WTC11 (cell line): Measurements from ENCODE around the gene CTNNA3. TPM values are rescaled to one million over a fixed set of nuclear protein-coding genes. Genes with fewer than 3 reads are reported as not detected.

ENCODE experiments used
- ATAC-seq: fragments of 200-7000 bp; cut with Tn5 transposase; 2 replicates; pipeline ENCODE4 v1.10.0; 2021; ENCODE audit warnings: mild to moderate bottlenecking, moderate library complexity
- CTCF ChIA-PET: fragments of 300-600 bp; sonication (Branson Sonifier 250); formaldehyde crosslinking; loops from one replicate; lab custom pipeline; 2021; ENCODE audit warnings: antibody characterized with exemption; lab: Charles Lee
- POLR2A ChIA-PET: fragments of 350-600 bp; sonication (Branson Sonifier 250); formaldehyde crosslinking; loops from one replicate; lab custom pipeline; 2021; ENCODE audit warnings: antibody characterized with exemption; lab: Charles Lee
- DNase-seq: peaks from one replicate; pipeline ENCODE4 v3.0.0; 2021; ENCODE audit warnings: low spot score
- H3K27ac Mint-ChIP-seq: 2 replicates; pipeline ENCODE4 v1.8.0; 2021; ENCODE audit warnings: mixed read lengths
- H3K27me3 Mint-ChIP-seq: 2 replicates; pipeline ENCODE4 v1.8.0; 2021; ENCODE audit warnings: low read depth, mild to moderate bottlenecking, moderate library complexity, mixed read lengths
- H3K36me3 Mint-ChIP-seq: 2 replicates; pipeline ENCODE4 v1.8.0; 2021; ENCODE audit warnings: mixed read lengths
- H3K4me1 Mint-ChIP-seq: 2 replicates; pipeline ENCODE4 v1.8.0; 2022; ENCODE audit warnings: mixed read lengths
- H3K4me3 Mint-ChIP-seq: 2 replicates; pipeline ENCODE4 v1.8.0; 2021; ENCODE audit warnings: mild to moderate bottlenecking, moderate library complexity, mixed read lengths
- H3K9me3 Mint-ChIP-seq: 2 replicates; pipeline ENCODE4 v1.8.0; 2021; ENCODE audit warnings: mixed read lengths
- CREB1 ChIP-seq: sonication (generic); formaldehyde crosslinking; IDR thresholded peaks from 2 replicates; pipeline ENCODE4 v1.8.0; 2023; ENCODE audit warnings: mild to moderate bottlenecking, missing genetic modification reagents
- CREM ChIP-seq: sonication (generic); formaldehyde crosslinking; IDR thresholded peaks from 2 replicates; pipeline ENCODE4 v1.8.1; 2022; ENCODE audit warnings: mild to moderate bottlenecking, missing genetic modification reagents, moderate library complexity
- ELF4 ChIP-seq: sonication (generic); formaldehyde crosslinking; IDR thresholded peaks from 2 replicates; pipeline ENCODE4 v1.8.1; 2022; ENCODE audit warnings: low read depth, mild to moderate bottlenecking, moderate library complexity, missing genetic modification reagents
- NFYB ChIP-seq: sonication (generic); formaldehyde crosslinking; conservative IDR thresholded peaks from 2 replicates; pipeline ENCODE4 v1.8.0; 2022; ENCODE audit warnings: low read depth, missing genetic modification reagents
- PRRX2 ChIP-seq: fragments of 250-450 bp; sonication (Bioruptor Pico); IDR thresholded peaks from 2 replicates; pipeline ENCODE4 v1.8.0; 2021; ENCODE audit warnings: mild to moderate bottlenecking
- RORB ChIP-seq: fragments of 250-450 bp; sonication (Bioruptor Pico); IDR thresholded peaks from 2 replicates; pipeline ENCODE4 v1.9.0; 2021; ENCODE audit warnings: mild to moderate bottlenecking
- TP53 ChIP-seq: sonication (generic); formaldehyde crosslinking; IDR thresholded peaks from 2 replicates; pipeline ENCODE4 v1.8.1; 2023; ENCODE audit warnings: mild to moderate bottlenecking, missing genetic modification reagents
- ZNF138 ChIP-seq: sonication (generic); formaldehyde crosslinking; conservative IDR thresholded peaks from 2 replicates; pipeline ENCODE4 v1.8.1; 2022; ENCODE audit warnings: mild to moderate bottlenecking, moderate library complexity, missing genetic modification reagents
- ZNF232 ChIP-seq: sonication (generic); formaldehyde crosslinking; IDR thresholded peaks from 2 replicates; pipeline ENCODE4 v1.8.0; 2022; ENCODE audit warnings: mild to moderate bottlenecking, missing genetic modification reagents
- ZNF263 ChIP-seq: sonication (generic); formaldehyde crosslinking; IDR thresholded peaks from 2 replicates; pipeline ENCODE4 v1.8.1; 2022; ENCODE audit warnings: low read depth, mild to moderate bottlenecking, moderate library complexity, missing genetic modification reagents
- ZNF317 ChIP-seq: sonication (generic); formaldehyde crosslinking; IDR thresholded peaks from 2 replicates; pipeline ENCODE4 v1.8.1; 2023; ENCODE audit warnings: low read depth, mild to moderate bottlenecking, moderate library complexity, missing genetic modification reagents, borderline replicate concordance
- ZNF416 ChIP-seq: fragments of 250-450 bp; sonication (Bioruptor Pico); IDR thresholded peaks from 2 replicates; pipeline ENCODE4 v1.9.0; 2021; ENCODE audit warnings: mild to moderate bottlenecking, inconsistent platforms
- ZNF423 ChIP-seq: fragments of 250-450 bp; sonication (Bioruptor Pico); IDR thresholded peaks from 2 replicates; pipeline ENCODE4 v2.1.2; 2022; ENCODE audit warnings: mild to moderate bottlenecking, moderate library complexity
- total RNA-seq: library from RNA; stranded (reverse); gene quantifications from 3 replicates; pipeline ENCODE4 v1.2.3, GENCODE V29; 2021
- TF ChIP-seq, protein P1 (sequence below): sonication (generic); formaldehyde crosslinking; IDR thresholded peaks from 2 replicates; pipeline ENCODE4 v1.8.1; 2023; ENCODE audit warnings: mild to moderate bottlenecking, missing genetic modification reagents, moderate library complexity
- TF ChIP-seq, protein P2 (sequence below): sonication (generic); formaldehyde crosslinking; IDR thresholded peaks from 2 replicates; pipeline ENCODE4 v1.8.0; 2023; ENCODE audit warnings: missing genetic modification reagents, mild to moderate bottlenecking, borderline replicate concordance
- TF ChIP-seq, protein P3 (sequence below): fragments of 250-450 bp; sonication (Bioruptor Pico); IDR thresholded peaks from 2 replicates; pipeline ENCODE4 v1.8.0; 2021; ENCODE audit warnings: mild to moderate bottlenecking
- TF ChIP-seq, protein P4 (sequence below): sonication (generic); formaldehyde crosslinking; IDR thresholded peaks from 2 replicates; pipeline ENCODE4 v1.8.1; 2023; ENCODE audit warnings: mild to moderate bottlenecking, missing genetic modification reagents, moderate library complexity
- TF ChIP-seq, protein P5 (sequence below): fragments of 200-600 bp; IDR thresholded peaks from 2 replicates; pipeline ENCODE4 v1.8.0; 2022; ENCODE audit warnings: antibody characterized with exemption
- TF ChIP-seq, protein P6 (sequence below): sonication (generic); formaldehyde crosslinking; IDR thresholded peaks from 2 replicates; pipeline ENCODE4 v1.8.0; 2022; ENCODE audit warnings: mild to moderate bottlenecking, missing genetic modification reagents
- TF ChIP-seq, protein P7 (sequence below): sonication (generic); formaldehyde crosslinking; IDR thresholded peaks from 2 replicates; pipeline ENCODE4 v1.8.0; 2022; ENCODE audit warnings: mild to moderate bottlenecking, missing genetic modification reagents
- TF ChIP-seq, protein P8 (sequence below): sonication (generic); formaldehyde crosslinking; IDR thresholded peaks from 2 replicates; pipeline ENCODE4 v1.8.0; 2022; ENCODE audit warnings: mild to moderate bottlenecking, missing genetic modification reagents

The CTNNA3 gene
- total RNA-seq, 1 experiment from 2014 or later: 6.1 TPM

DNA sequence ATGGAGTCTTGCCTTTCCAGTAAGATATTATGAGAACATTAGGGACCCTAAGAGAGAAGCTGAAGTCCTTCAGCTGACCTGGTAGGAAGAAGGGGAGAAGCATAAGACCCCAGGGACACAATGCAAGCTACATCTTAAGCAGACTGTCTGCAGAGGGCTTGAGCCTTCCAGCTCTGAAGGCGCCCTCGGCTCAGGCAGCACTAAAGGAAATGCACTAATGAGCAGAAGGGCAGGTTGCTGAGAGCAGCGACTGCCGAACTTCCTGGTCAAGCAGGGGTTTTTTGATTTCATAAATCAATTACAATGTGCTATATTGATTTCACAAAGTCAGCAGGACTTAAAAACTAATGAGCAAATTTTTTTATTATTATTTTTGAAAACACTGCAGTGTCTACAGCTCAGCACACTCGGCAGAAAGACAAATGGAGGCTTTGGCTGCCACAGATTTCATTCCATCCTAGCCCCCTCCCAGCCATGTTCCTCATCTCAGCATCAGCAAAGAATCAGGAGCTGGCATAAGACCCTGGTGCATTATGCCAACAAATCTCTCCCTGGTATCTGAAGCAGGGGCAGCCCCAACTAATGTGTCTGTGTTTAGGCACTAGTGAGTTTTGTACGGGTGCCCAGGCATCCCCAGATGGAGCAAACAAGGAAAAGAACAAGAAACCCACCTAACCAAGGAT is 713.1 kb downstream of the CTNNA3 start (continued):
- no peak for TF ChIP-seq CREM
- no peak for TF ChIP-seq ZNF416 (CRISPR knock-in tag)
- TF ChIP-seq, protein P1, sequence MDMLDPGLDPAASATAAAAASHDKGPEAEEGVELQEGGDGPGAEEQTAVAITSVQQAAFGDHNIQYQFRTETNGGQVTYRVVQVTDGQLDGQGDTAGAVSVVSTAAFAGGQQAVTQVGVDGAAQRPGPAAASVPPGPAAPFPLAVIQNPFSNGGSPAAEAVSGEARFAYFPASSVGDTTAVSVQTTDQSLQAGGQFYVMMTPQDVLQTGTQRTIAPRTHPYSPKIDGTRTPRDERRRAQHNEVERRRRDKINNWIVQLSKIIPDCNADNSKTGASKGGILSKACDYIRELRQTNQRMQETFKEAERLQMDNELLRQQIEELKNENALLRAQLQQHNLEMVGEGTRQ: no peak
- TF ChIP-seq ELF4 (CRISPR knock-in tag): no peak
- no peak for TF ChIP-seq TP53 (CRISPR knock-in tag)
- no peak for TF ChIP-seq ZNF138 (CRISPR knock-in tag)
- TF ChIP-seq, protein P2, sequence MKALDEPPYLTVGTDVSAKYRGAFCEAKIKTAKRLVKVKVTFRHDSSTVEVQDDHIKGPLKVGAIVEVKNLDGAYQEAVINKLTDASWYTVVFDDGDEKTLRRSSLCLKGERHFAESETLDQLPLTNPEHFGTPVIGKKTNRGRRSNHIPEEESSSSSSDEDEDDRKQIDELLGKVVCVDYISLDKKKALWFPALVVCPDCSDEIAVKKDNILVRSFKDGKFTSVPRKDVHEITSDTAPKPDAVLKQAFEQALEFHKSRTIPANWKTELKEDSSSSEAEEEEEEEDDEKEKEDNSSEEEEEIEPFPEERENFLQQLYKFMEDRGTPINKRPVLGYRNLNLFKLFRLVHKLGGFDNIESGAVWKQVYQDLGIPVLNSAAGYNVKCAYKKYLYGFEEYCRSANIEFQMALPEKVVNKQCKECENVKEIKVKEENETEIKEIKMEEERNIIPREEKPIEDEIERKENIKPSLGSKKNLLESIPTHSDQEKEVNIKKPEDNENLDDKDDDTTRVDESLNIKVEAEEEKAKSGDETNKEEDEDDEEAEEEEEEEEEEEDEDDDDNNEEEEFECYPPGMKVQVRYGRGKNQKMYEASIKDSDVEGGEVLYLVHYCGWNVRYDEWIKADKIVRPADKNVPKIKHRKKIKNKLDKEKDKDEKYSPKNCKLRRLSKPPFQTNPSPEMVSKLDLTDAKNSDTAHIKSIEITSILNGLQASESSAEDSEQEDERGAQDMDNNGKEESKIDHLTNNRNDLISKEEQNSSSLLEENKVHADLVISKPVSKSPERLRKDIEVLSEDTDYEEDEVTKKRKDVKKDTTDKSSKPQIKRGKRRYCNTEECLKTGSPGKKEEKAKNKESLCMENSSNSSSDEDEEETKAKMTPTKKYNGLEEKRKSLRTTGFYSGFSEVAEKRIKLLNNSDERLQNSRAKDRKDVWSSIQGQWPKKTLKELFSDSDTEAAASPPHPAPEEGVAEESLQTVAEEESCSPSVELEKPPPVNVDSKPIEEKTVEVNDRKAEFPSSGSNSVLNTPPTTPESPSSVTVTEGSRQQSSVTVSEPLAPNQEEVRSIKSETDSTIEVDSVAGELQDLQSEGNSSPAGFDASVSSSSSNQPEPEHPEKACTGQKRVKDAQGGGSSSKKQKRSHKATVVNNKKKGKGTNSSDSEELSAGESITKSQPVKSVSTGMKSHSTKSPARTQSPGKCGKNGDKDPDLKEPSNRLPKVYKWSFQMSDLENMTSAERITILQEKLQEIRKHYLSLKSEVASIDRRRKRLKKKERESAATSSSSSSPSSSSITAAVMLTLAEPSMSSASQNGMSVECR (CRISPR knock-in tag): no peak
- no peak for TF ChIP-seq CREB1 (CRISPR knock-in tag)
- no peak for TF ChIP-seq ZNF423 (CRISPR knock-in tag)

DNA sequence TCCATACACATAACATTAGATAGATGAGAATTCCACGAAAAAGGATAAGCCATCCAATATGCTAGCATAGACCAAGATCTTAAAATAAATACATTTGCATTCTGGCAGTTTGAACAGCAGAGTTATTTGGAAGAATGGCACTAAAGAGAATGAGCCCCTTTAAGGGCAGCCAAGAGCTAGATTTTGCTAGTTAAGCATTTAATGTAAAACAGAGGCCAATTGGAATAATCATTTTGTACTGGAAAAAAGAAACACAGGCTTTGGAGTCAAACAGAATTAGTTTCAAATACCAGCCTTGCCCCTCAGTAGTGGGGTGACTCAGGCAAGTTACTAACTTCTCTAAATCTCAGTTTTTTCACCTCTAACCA is 714.0 kb downstream of the CTNNA3 start:
- Mint-ChIP-seq H3K27me3 (no peaks in the 10 kb centered on the region), H3K4me3 (no peak overlapping the region), H3K9me3 (no peaks in the 10 kb centered on the region), H3K36me3 (no peaks in the 10 kb centered on the region), H3K27ac (no peak overlapping the region), H3K4me1 (no peaks in the 10 kb centered on the region)
- ATAC-seq (no peak), DNase-seq (no peak)
- TF ChIP-seq, protein P3, sequence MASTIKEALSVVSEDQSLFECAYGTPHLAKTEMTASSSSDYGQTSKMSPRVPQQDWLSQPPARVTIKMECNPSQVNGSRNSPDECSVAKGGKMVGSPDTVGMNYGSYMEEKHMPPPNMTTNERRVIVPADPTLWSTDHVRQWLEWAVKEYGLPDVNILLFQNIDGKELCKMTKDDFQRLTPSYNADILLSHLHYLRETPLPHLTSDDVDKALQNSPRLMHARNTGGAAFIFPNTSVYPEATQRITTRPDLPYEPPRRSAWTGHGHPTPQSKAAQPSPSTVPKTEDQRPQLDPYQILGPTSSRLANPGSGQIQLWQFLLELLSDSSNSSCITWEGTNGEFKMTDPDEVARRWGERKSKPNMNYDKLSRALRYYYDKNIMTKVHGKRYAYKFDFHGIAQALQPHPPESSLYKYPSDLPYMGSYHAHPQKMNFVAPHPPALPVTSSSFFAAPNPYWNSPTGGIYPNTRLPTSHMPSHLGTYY (CRISPR knock-in tag): no peak
- TF ChIP-seq RORB (CRISPR knock-in tag): no peak
- TF ChIP-seq, protein P4, sequence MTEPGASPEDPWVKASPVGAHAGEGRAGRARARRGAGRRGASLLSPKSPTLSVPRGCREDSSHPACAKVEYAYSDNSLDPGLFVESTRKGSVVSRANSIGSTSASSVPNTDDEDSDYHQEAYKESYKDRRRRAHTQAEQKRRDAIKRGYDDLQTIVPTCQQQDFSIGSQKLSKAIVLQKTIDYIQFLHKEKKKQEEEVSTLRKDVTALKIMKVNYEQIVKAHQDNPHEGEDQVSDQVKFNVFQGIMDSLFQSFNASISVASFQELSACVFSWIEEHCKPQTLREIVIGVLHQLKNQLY (CRISPR knock-in tag): no peak
- no peak for TF ChIP-seq ZNF263 (CRISPR knock-in tag)
- ChIA-PET POLR2A (no interaction called here), CTCF (no interaction called here)

DNA sequence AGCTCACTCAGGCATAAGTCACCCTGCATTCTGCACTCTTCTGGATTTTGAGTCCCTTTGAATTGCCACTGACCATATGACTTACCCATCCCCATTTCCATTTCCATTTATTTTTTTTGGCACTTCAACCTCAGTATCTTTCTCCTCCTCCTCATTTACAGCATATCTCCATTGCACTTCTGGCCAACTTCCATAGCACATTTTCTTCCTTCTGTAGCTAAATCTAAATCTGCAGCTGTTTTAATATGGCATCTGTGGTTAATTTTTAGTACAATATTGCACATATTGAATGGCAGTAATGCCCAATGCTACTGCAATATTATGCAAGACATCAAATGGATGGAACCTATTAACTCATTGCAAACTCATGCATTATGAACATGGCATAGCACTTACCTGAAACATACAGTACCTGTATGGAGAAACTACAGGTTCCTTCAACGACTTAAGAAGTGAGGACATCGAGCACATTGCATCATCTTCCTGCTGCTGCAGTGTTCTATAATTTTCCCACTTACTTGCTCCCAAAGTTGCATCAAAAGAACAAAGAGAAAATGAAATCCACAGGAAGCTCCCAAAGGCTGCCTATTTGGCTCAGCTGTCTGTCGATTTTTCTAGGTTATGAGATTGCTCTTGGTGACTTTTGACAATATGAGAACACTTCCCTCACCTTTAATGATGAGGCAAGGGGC is 714.5 kb downstream of the CTNNA3 start:
- Mint-ChIP-seq H3K4me3 (no peak overlapping the region), H3K36me3 (no peaks in the 10 kb centered on the region), H3K27me3 (no peaks in the 10 kb centered on the region), H3K4me1 (no peaks in the 10 kb centered on the region), H3K9me3 (no peaks in the 10 kb centered on the region), H3K27ac (no peak overlapping the region)
- no peak for DNase-seq
- no peak for ATAC-seq
- CTCF ChIA-PET: no interaction called here
- POLR2A ChIA-PET: no interaction called here
- TF ChIP-seq, protein P5, sequence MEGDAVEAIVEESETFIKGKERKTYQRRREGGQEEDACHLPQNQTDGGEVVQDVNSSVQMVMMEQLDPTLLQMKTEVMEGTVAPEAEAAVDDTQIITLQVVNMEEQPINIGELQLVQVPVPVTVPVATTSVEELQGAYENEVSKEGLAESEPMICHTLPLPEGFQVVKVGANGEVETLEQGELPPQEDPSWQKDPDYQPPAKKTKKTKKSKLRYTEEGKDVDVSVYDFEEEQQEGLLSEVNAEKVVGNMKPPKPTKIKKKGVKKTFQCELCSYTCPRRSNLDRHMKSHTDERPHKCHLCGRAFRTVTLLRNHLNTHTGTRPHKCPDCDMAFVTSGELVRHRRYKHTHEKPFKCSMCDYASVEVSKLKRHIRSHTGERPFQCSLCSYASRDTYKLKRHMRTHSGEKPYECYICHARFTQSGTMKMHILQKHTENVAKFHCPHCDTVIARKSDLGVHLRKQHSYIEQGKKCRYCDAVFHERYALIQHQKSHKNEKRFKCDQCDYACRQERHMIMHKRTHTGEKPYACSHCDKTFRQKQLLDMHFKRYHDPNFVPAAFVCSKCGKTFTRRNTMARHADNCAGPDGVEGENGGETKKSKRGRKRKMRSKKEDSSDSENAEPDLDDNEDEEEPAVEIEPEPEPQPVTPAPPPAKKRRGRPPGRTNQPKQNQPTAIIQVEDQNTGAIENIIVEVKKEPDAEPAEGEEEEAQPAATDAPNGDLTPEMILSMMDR: no peak
- no peak for TF ChIP-seq NFYB
- TF ChIP-seq, protein P6, sequence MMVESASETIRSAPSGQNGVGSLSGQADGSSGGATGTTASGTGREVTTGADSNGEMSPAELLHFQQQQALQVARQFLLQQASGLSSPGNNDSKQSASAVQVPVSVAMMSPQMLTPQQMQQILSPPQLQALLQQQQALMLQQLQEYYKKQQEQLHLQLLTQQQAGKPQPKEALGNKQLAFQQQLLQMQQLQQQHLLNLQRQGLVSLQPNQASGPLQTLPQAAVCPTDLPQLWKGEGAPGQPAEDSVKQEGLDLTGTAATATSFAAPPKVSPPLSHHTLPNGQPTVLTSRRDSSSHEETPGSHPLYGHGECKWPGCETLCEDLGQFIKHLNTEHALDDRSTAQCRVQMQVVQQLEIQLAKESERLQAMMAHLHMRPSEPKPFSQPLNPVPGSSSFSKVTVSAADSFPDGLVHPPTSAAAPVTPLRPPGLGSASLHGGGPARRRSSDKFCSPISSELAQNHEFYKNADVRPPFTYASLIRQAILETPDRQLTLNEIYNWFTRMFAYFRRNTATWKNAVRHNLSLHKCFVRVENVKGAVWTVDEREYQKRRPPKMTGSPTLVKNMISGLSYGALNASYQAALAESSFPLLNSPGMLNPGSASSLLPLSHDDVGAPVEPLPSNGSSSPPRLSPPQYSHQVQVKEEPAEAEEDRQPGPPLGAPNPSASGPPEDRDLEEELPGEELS (CRISPR knock-in tag): no peak
- no peak for TF ChIP-seq ZNF232
- TF ChIP-seq, protein P7, sequence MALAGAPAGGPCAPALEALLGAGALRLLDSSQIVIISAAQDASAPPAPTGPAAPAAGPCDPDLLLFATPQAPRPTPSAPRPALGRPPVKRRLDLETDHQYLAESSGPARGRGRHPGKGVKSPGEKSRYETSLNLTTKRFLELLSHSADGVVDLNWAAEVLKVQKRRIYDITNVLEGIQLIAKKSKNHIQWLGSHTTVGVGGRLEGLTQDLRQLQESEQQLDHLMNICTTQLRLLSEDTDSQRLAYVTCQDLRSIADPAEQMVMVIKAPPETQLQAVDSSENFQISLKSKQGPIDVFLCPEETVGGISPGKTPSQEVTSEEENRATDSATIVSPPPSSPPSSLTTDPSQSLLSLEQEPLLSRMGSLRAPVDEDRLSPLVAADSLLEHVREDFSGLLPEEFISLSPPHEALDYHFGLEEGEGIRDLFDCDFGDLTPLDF (CRISPR knock-in tag): no peak
- TF ChIP-seq, protein P8, sequence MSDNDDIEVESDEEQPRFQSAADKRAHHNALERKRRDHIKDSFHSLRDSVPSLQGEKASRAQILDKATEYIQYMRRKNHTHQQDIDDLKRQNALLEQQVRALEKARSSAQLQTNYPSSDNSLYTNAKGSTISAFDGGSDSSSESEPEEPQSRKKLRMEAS: no peak
- no peak for TF ChIP-seq ZNF317 (CRISPR knock-in tag)
- TF ChIP-seq PRRX2 (CRISPR knock-in tag): no peak
